Stimulated activated CD8-positive, alpha-beta memory T cell treated with anti-CD3 and anti-CD28 coated beads, Interleukin-2, amount 100 ng/mL, for 48 hours (primary cell): ENCODE measurements around the gene DGKQ.
"Not testable (repeated sequence)": the region's sequence is repeated elsewhere in the genome, so short reads cannot be mapped to it uniquely, and the experiment has no call there.

ENCODE experiments used
- DNase-seq, 2 donors: peaks; one replicate each; pipeline ENCODE4 v3.0.0-alpha.2; 2020; ENCODE audit warnings: low read depth in 2 of 2

The DGKQ gene

GRCh38 chr4:1009542-1010394 is 36.4 kb upstream of the DGKQ start:
- peak; percentile 60 to 62 for DNase-seq

- DNase-seq, result no peak
Measured at GRCh38 chr4:1008840-1009541, 35.6 kb upstream of the DGKQ start.

GRCh38 chr4:1006856-1007255 is 33.5 kb upstream of the DGKQ start:
- DNase-seq, result no peak

- DNase-seq, result no peak
Measured at GRCh38 chr4:1004557-1005485, 31.5 kb upstream of the DGKQ start.

- no peak for DNase-seq
Measured at GRCh38 chr4:1004071-1004418, 30.7 kb upstream of the DGKQ start.

- no peak for DNase-seq
Measured at GRCh38 chr4:1003271-1004070, 30.1 kb upstream of the DGKQ start.

- no peak for DNase-seq
Measured at GRCh38 chr4:1002631-1003251, 29.4 kb upstream of the DGKQ start.

- no peak for DNase-seq
Measured at GRCh38 chr4:1002131-1002630, 28.8 kb upstream of the DGKQ start.

- no peak for DNase-seq
Measured at GRCh38 chr4:1001561-1002130, 28.3 kb upstream of the DGKQ start.

- no peak for DNase-seq
Measured at GRCh38 chr4:1000686-1001260, 27.4 kb upstream of the DGKQ start.

- DNase-seq, result no peak
Measured at GRCh38 chr4:999882-1000425, 26.6 kb upstream of the DGKQ start.

- not testable (repeated sequence) for DNase-seq
Measured at GRCh38 chr4:999240-999863, 26.0 kb upstream of the DGKQ start.

- DNase-seq, result no peak
Measured at GRCh38 chr4:998096-998691, 24.8 kb upstream of the DGKQ start.

- no peak for DNase-seq
Measured at GRCh38 chr4:997375-998071, 24.2 kb upstream of the DGKQ start.

GRCh38 chr4:996997-997374 is 23.6 kb upstream of the DGKQ start:
- no peak for DNase-seq

GRCh38 chr4:996030-996996 is 22.9 kb upstream of the DGKQ start:
- no peak for DNase-seq
